ENCODE measurements around the gene DUSP7.

GRCh38 chr3:52093756-52094545 is 37.6 kb upstream of the DUSP7 start:
- TF ChIP-seq, protein P1, sequence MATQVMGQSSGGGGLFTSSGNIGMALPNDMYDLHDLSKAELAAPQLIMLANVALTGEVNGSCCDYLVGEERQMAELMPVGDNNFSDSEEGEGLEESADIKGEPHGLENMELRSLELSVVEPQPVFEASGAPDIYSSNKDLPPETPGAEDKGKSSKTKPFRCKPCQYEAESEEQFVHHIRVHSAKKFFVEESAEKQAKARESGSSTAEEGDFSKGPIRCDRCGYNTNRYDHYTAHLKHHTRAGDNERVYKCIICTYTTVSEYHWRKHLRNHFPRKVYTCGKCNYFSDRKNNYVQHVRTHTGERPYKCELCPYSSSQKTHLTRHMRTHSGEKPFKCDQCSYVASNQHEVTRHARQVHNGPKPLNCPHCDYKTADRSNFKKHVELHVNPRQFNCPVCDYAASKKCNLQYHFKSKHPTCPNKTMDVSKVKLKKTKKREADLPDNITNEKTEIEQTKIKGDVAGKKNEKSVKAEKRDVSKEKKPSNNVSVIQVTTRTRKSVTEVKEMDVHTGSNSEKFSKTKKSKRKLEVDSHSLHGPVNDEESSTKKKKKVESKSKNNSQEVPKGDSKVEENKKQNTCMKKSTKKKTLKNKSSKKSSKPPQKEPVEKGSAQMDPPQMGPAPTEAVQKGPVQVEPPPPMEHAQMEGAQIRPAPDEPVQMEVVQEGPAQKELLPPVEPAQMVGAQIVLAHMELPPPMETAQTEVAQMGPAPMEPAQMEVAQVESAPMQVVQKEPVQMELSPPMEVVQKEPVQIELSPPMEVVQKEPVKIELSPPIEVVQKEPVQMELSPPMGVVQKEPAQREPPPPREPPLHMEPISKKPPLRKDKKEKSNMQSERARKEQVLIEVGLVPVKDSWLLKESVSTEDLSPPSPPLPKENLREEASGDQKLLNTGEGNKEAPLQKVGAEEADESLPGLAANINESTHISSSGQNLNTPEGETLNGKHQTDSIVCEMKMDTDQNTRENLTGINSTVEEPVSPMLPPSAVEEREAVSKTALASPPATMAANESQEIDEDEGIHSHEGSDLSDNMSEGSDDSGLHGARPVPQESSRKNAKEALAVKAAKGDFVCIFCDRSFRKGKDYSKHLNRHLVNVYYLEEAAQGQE (IDR thresholded peaks at IDR 0.05; ENCODE audit: insufficient read depth in 1 of 2, low read depth in 2 of 2, low read length in 2 of 2), result no peak
- TF ChIP-seq POLR2AphosphoS5 (IDR thresholded peaks at IDR 0.05; ENCODE audit: low read depth, low read length), result no peak
